ENCODE results near the gene ADISSP. TPM values are rescaled to one million over a fixed set of nuclear protein-coding genes. Genes with fewer than 3 reads are reported as not detected.

The ADISSP gene
- total and polyA plus RNA-seq, 2 experiments from 2014 or later: 86.6 to 126 TPM

DNA sequence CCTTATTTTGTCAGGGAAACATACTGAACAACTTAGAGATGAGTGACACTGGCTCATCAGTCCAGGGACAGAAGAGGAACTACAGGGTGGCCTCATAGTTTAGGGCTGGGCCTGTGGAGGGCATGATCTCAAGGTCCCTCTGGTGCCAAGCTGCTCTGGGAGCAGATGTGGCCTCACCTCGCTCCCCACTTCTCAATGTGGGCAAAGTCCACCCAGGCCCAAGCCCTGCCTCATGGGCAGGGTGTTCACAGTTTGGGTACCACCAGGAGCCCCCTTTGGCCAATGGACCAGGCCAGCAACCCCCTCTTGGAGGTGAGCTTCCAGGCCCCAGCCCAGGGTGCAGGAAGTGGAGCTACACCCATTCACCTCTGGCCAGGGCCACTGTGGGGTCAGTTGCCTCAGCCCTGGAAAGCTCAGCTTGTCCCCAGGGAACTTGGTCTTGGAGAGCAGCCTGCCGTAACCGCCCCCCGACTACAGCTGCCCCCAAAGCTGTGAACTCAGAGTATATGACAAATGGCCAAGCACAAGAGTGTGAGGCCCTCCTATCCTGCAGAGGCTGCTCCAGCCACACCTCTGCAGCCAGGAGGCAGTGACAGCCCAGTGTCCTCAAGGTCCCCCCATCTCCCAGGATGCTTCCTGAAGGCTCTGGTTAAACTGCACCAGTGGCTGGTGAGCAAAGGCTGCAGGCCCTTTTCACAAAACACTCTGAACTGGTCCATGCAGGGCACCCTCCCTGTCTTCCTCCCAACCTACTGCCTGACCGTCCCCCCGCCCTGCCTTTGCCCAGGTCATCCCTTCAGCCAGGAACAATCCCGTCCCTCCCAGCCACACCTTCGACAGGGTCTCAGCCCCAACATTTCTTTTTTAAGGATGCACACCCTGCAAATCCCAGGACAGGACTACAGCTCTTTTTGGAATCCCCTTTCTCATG is 3.6 kb downstream of the ADISSP start:
- peaks cover 30% of the 10 kb centered on the region for H3K79me2 ChIP-seq (replicated peaks; ENCODE audit: insufficient read depth)
- TF ChIP-seq JUNB (IDR thresholded peaks at IDR 0.05; ENCODE audit: unreplicated experiment) (no peak), POLR2AphosphoS5 (IDR thresholded peaks at IDR 0.05; ENCODE audit: low read depth) (no peak), EZH2phosphoT487 (IDR thresholded peaks at IDR 0.05; ENCODE audit: unreplicated experiment) (no peak), EZH2 (IDR thresholded peaks at IDR 0.05; ENCODE audit: low read depth, unreplicated experiment) (no peak), STAT1 (IDR thresholded peaks at IDR 0.05; ENCODE audit: unreplicated experiment) (no peak), ZNF331 (CRISPR knock-in tag; IDR thresholded peaks at IDR 0.05; ENCODE audit: low read depth) (no peak), ZNF114 (CRISPR knock-in tag; IDR thresholded peaks at IDR 0.05) (no peak), CREB1 (CRISPR knock-in tag; IDR thresholded peaks at IDR 0.05; ENCODE audit: low read depth) (no peak), NANOG (IDR thresholded peaks at IDR 0.05; ENCODE audit: borderline replicate concordance) (no peak)
- TF ChIP-seq, protein P1, sequence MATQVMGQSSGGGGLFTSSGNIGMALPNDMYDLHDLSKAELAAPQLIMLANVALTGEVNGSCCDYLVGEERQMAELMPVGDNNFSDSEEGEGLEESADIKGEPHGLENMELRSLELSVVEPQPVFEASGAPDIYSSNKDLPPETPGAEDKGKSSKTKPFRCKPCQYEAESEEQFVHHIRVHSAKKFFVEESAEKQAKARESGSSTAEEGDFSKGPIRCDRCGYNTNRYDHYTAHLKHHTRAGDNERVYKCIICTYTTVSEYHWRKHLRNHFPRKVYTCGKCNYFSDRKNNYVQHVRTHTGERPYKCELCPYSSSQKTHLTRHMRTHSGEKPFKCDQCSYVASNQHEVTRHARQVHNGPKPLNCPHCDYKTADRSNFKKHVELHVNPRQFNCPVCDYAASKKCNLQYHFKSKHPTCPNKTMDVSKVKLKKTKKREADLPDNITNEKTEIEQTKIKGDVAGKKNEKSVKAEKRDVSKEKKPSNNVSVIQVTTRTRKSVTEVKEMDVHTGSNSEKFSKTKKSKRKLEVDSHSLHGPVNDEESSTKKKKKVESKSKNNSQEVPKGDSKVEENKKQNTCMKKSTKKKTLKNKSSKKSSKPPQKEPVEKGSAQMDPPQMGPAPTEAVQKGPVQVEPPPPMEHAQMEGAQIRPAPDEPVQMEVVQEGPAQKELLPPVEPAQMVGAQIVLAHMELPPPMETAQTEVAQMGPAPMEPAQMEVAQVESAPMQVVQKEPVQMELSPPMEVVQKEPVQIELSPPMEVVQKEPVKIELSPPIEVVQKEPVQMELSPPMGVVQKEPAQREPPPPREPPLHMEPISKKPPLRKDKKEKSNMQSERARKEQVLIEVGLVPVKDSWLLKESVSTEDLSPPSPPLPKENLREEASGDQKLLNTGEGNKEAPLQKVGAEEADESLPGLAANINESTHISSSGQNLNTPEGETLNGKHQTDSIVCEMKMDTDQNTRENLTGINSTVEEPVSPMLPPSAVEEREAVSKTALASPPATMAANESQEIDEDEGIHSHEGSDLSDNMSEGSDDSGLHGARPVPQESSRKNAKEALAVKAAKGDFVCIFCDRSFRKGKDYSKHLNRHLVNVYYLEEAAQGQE (IDR thresholded peaks at IDR 0.05; ENCODE audit: unreplicated experiment): no peak
- TF ChIP-seq, protein P2, sequence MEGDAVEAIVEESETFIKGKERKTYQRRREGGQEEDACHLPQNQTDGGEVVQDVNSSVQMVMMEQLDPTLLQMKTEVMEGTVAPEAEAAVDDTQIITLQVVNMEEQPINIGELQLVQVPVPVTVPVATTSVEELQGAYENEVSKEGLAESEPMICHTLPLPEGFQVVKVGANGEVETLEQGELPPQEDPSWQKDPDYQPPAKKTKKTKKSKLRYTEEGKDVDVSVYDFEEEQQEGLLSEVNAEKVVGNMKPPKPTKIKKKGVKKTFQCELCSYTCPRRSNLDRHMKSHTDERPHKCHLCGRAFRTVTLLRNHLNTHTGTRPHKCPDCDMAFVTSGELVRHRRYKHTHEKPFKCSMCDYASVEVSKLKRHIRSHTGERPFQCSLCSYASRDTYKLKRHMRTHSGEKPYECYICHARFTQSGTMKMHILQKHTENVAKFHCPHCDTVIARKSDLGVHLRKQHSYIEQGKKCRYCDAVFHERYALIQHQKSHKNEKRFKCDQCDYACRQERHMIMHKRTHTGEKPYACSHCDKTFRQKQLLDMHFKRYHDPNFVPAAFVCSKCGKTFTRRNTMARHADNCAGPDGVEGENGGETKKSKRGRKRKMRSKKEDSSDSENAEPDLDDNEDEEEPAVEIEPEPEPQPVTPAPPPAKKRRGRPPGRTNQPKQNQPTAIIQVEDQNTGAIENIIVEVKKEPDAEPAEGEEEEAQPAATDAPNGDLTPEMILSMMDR (conservative IDR thresholded peaks at IDR 0.05; ENCODE audit: low read depth in 2 of 2): no peak
- TF ChIP-seq, protein P3, sequence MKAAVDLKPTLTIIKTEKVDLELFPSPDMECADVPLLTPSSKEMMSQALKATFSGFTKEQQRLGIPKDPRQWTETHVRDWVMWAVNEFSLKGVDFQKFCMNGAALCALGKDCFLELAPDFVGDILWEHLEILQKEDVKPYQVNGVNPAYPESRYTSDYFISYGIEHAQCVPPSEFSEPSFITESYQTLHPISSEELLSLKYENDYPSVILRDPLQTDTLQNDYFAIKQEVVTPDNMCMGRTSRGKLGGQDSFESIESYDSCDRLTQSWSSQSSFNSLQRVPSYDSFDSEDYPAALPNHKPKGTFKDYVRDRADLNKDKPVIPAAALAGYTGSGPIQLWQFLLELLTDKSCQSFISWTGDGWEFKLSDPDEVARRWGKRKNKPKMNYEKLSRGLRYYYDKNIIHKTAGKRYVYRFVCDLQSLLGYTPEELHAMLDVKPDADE (IDR thresholded peaks at IDR 0.05): no peak
- TF ChIP-seq, protein P4, sequence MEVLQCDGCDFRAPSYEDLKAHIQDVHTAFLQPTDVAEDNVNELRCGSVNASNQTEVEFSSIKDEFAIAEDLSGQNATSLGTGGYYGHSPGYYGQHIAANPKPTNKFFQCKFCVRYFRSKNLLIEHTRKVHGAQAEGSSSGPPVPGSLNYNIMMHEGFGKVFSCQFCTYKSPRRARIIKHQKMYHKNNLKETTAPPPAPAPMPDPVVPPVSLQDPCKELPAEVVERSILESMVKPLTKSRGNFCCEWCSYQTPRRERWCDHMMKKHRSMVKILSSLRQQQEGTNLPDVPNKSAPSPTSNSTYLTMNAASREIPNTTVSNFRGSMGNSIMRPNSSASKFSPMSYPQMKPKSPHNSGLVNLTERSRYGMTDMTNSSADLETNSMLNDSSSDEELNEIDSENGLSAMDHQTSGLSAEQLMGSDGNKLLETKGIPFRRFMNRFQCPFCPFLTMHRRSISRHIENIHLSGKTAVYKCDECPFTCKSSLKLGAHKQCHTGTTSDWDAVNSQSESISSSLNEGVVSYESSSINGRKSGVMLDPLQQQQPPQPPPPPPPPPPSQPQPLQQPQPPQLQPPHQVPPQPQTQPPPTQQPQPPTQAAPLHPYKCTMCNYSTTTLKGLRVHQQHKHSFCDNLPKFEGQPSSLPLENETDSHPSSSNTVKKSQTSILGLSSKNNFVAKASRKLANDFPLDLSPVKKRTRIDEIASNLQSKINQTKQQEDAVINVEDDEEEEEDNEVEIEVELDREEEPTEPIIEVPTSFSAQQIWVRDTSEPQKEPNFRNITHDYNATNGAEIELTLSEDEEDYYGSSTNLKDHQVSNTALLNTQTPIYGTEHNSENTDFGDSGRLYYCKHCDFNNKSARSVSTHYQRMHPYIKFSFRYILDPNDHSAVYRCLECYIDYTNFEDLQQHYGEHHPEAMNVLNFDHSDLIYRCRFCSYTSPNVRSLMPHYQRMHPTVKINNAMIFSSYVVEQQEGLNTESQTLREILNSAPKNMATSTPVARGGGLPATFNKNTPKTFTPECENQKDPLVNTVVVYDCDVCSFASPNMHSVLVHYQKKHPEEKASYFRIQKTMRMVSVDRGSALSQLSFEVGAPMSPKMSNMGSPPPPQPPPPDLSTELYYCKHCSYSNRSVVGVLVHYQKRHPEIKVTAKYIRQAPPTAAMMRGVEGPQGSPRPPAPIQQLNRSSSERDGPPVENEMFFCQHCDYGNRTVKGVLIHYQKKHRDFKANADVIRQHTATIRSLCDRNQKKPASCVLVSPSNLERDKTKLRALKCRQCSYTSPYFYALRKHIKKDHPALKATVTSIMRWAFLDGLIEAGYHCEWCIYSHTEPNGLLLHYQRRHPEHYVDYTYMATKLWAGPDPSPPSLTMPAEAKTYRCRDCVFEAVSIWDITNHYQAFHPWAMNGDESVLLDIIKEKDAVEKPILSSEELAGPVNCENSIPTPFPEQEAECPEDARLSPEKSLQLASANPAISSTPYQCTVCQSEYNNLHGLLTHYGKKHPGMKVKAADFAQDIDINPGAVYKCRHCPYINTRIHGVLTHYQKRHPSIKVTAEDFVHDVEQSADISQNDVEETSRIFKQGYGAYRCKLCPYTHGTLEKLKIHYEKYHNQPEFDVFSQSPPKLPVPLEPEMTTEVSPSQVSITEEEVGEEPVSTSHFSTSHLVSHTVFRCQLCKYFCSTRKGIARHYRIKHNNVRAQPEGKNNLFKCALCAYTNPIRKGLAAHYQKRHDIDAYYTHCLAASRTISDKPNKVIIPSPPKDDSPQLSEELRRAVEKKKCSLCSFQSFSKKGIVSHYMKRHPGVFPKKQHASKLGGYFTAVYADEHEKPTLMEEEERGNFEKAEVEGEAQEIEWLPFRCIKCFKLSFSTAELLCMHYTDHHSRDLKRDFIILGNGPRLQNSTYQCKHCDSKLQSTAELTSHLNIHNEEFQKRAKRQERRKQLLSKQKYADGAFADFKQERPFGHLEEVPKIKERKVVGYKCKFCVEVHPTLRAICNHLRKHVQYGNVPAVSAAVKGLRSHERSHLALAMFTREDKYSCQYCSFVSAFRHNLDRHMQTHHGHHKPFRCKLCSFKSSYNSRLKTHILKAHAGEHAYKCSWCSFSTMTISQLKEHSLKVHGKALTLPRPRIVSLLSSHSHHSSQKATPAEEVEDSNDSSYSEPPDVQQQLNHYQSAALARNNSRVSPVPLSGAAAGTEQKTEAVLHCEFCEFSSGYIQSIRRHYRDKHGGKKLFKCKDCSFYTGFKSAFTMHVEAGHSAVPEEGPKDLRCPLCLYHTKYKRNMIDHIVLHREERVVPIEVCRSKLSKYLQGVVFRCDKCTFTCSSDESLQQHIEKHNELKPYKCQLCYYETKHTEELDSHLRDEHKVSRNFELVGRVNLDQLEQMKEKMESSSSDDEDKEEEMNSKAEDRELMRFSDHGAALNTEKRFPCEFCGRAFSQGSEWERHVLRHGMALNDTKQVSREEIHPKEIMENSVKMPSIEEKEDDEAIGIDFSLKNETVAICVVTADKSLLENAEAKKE (CRISPR knock-in tag; IDR thresholded peaks at IDR 0.05): no peak

More for the DNA sequence above, 3.6 kb downstream of the ADISSP start:
- H3K27ac ChIP-seq (ENCODE audit: low read depth): no peak overlapping the region
- no peaks in the 10 kb centered on the region for H3K9me3 Mint-ChIP-seq
- H3F3A ChIP-seq (replicated peaks; ENCODE audit: low read depth): 0 out of 2 replicates have a peak, but pooled peaks cover 2% of the 10 kb centered on the region
- H3K27ac Mint-ChIP-seq: no peak overlapping the region
- no peak overlapping the region for H2AFZ ChIP-seq
- H3K27me3 Mint-ChIP-seq (ENCODE audit: insufficient read depth, low read depth, poor library complexity): peaks cover 12% of the 10 kb centered on the region
- no peaks in the 10 kb centered on the region for H3K27me3 ChIP-seq (ENCODE audit: insufficient read depth)
- H3K4me1 Mint-ChIP-seq: peaks cover 13% of the 10 kb centered on the region
- H3K4me3 ChIP-seq: no peak overlapping the region
- H4K20me1 ChIP-seq (replicated peaks; ENCODE audit: insufficient read depth): peaks cover 13% of the 10 kb centered on the region
- no peaks in the 10 kb centered on the region for H3K9me2 ChIP-seq (ENCODE audit: insufficient read depth)
- peaks cover 7% of the 10 kb centered on the region; the same call in 1 of the 3 replicates for H3K36me3 Mint-ChIP-seq (ENCODE audit: low read depth)
- no peak for ATAC-seq
- H3K36me3 ChIP-seq (ENCODE audit: insufficient read depth): no peaks in the 10 kb centered on the region; the same call in none of the 2 replicates
- no peak overlapping the region; the same call in 2 of the 3 replicates for H3K4me3 Mint-ChIP-seq
- no peak overlapping the region for H3K4me2 ChIP-seq
- peaks cover 19% of the 10 kb centered on the region for H3K4me1 ChIP-seq (ENCODE audit: insufficient read depth)
- DNase-seq (ENCODE audit: low spot score): no peak

Data from GM23338 (cell line).